IMR-90 (cell line): ENCODE results near the gene TMEM271.

ENCODE experiments used
- CEBPB ChIP-seq: IDR thresholded peaks from 2 replicates; pipeline ENCODE4 v1.6.1; 2012; ENCODE audit warnings: low read depth, low read length, improper control_type of control experiment
- FOS ChIP-seq: fragments of 150-350 bp; IDR thresholded peaks from 2 replicates; pipeline ENCODE4 v1.6.1; 2016; ENCODE audit warnings: low read depth, low read length
- NFE2L2 ChIP-seq: fragments of 150-350 bp; IDR thresholded peaks from 2 replicates; pipeline ENCODE4 v1.6.1; 2016; ENCODE audit warnings: low read depth, mild to moderate bottlenecking, low read length
- POLR2A ChIP-seq: IDR thresholded peaks from 2 replicates; pipeline ENCODE4 v1.6.1; 2012; ENCODE audit warnings: mild to moderate bottlenecking, low read depth, low read length
- RAD21 ChIP-seq: IDR thresholded peaks from 2 replicates; pipeline ENCODE4 v1.6.1; 2012; ENCODE audit warnings: low read length, improper control_type of control experiment
- RFX5 ChIP-seq: IDR thresholded peaks from 2 replicates; pipeline ENCODE4 v1.8.0; 2012; ENCODE audit warnings: low read depth, mild to moderate bottlenecking, low read length, moderate library complexity
- TF ChIP-seq, protein P1 (sequence below): conservative IDR thresholded peaks from 2 replicates; pipeline ENCODE4 v1.5.1; 2012; ENCODE audit warnings: mild to moderate bottlenecking, low read depth, low read length, improper control_type of control experiment
- TF ChIP-seq, protein P2 (sequence below): fragments of 150-350 bp; IDR thresholded peaks from 2 replicates; pipeline ENCODE4 v1.6.1; 2017; ENCODE audit warnings: mild to moderate bottlenecking, antibody characterized with exemption, low read length, low read depth

DNA sequence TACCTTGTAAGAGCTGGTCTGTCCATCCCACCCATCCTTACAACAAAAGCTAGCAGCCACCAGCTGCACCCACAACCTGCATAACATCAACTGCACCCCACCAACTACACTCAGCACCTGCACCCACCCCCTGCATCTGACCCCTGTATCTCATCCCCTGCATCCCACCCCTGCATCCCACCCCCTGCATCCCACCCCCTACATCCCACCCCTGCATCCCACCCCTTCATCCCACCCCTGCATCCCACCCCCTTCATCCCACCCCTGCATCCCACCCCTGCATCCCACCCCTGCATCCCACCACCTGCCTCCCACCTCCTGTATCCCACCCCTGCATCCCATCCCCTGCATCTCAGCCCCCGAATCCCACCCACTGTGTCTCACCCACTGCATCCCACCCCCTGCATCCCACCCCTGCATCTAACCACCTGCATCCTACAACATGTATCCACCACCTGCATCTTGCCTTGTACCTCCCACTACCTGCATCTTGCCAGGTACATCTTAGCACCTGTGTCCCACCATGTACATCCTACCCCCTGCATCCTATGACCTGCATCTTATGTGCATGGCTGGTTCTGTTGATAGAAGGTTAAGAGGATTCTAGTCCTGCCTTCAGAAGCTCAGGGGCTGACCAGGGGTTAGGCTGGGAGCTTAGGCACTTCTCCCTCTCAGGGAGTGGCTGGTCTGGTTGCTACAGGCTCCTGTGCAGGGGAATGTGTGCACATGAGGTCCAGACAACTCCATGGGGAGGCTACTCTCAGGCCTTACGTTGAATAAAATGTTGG, 9.4 kb downstream of the TMEM271 start:
- no peak for TF ChIP-seq RFX5
- TF ChIP-seq, protein P1, sequence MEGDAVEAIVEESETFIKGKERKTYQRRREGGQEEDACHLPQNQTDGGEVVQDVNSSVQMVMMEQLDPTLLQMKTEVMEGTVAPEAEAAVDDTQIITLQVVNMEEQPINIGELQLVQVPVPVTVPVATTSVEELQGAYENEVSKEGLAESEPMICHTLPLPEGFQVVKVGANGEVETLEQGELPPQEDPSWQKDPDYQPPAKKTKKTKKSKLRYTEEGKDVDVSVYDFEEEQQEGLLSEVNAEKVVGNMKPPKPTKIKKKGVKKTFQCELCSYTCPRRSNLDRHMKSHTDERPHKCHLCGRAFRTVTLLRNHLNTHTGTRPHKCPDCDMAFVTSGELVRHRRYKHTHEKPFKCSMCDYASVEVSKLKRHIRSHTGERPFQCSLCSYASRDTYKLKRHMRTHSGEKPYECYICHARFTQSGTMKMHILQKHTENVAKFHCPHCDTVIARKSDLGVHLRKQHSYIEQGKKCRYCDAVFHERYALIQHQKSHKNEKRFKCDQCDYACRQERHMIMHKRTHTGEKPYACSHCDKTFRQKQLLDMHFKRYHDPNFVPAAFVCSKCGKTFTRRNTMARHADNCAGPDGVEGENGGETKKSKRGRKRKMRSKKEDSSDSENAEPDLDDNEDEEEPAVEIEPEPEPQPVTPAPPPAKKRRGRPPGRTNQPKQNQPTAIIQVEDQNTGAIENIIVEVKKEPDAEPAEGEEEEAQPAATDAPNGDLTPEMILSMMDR: no peak
- TF ChIP-seq, protein P2, sequence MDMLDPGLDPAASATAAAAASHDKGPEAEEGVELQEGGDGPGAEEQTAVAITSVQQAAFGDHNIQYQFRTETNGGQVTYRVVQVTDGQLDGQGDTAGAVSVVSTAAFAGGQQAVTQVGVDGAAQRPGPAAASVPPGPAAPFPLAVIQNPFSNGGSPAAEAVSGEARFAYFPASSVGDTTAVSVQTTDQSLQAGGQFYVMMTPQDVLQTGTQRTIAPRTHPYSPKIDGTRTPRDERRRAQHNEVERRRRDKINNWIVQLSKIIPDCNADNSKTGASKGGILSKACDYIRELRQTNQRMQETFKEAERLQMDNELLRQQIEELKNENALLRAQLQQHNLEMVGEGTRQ: no peak
- no peak for TF ChIP-seq RAD21
- no peak for TF ChIP-seq POLR2A
- TF ChIP-seq CEBPB: no peak
- no peak for TF ChIP-seq NFE2L2
- TF ChIP-seq FOS: no peak
